Neural cell (in vitro differentiated cells): ENCODE results near the gene SCAMP5.

ENCODE experiments used
- CTCF ChIP-seq: fragments of 450-650 bp; IDR thresholded peaks from 2 replicates; pipeline ENCODE4 v1.5.1; 2014; ENCODE audit warnings: antibody characterized with exemption, mild to moderate bottlenecking, moderate library complexity; ENCODE audit not compliant: poor library complexity, severe bottlenecking
- EP300 ChIP-seq: fragments of 450-650 bp; conservative IDR thresholded peaks from 2 replicates; pipeline ENCODE4 v1.6.1; 2014; ENCODE audit warnings: antibody characterized with exemption, mild to moderate bottlenecking, moderate library complexity; ENCODE audit not compliant: poor library complexity, severe bottlenecking
- EZH2 ChIP-seq: fragments of 200-600, 300-800 bp; shearing (Covaris generic), sonication (generic); IDR thresholded peaks from 2 replicates; pipeline ENCODE4 v1.6.1; 2014; ENCODE audit warnings: antibody characterized with exemption, low read length, borderline replicate concordance, mild to moderate bottlenecking; ENCODE audit not compliant: insufficient read depth, poor library complexity, severe bottlenecking
- MXI1 ChIP-seq: fragments of 450-650 bp; conservative IDR thresholded peaks from 2 replicates; pipeline ENCODE4 v1.6.1; 2014; ENCODE audit warnings: antibody characterized with exemption, mild to moderate bottlenecking; ENCODE audit not compliant: poor library complexity, severe bottlenecking
- POLR2AphosphoS5 ChIP-seq: IDR thresholded peaks from 2 replicates; pipeline ENCODE4 v1.6.1; 2012
- RAD21 ChIP-seq: fragments of 450-650 bp; conservative IDR thresholded peaks from 2 replicates; pipeline ENCODE4 v1.6.1; 2014; ENCODE audit warnings: antibody characterized with exemption, mild to moderate bottlenecking, moderate library complexity
- REST ChIP-seq: IDR thresholded peaks from 2 replicates; pipeline ENCODE4 v1.6.1; 2012; ENCODE audit warnings: borderline replicate concordance
- SMC3 ChIP-seq: fragments of 450-650 bp; conservative IDR thresholded peaks from 2 replicates; pipeline ENCODE4 v1.6.1; 2014; ENCODE audit warnings: antibody characterized with exemption, mild to moderate bottlenecking, moderate library complexity; ENCODE audit not compliant: poor library complexity
- TAF1 ChIP-seq: IDR thresholded peaks from 2 replicates; pipeline ENCODE4 v1.6.1; 2012; ENCODE audit warnings: low read depth

GRCh38 chr15:74977599-74977998, 17.8 kb upstream of the SCAMP5 start:
- TF ChIP-seq CTCF (no peak), MXI1 (no peak), EP300 (no peak), TAF1 (no peak), REST (no peak), POLR2AphosphoS5 (no peak), EZH2 (no peak), SMC3 (no peak), RAD21 (no peak)
